Stimulated activated CD4-positive, alpha-beta T cell treated with anti-CD3 and anti-CD28 coated beads, Interleukin-1b, Interleukin-23, amount 100 ng/mL, for 24 hours (primary cell): Measurements from ENCODE around the gene RANBP3.
"Not testable (repeated sequence)": the region's sequence is repeated elsewhere in the genome, so short reads cannot be mapped to it uniquely, and the experiment has no call there.

ENCODE experiments used
- DNase-seq, 4 experiments: peaks; one replicate each; pipeline ENCODE4 v3.0.0-alpha.2; 2020; ENCODE audit warnings: low read depth in 4 of 4, low spot score in 1 of 4

The RANBP3 gene

GRCh38 chr19:5889288-5889971 is 88.5 kb downstream of the RANBP3 start:
- no peak for DNase-seq

- DNase-seq: not testable (repeated sequence)
These were observed 93.7 kb downstream of the RANBP3 start for GRCh38 chr19:5884065-5884811.

GRCh38 chr19:5883157-5883873 is 94.6 kb downstream of the RANBP3 start:
- DNase-seq: not testable (repeated sequence)

- DNase-seq: no peak
These were observed 95.4 kb downstream of the RANBP3 start for GRCh38 chr19:5882421-5882968.

- DNase-seq: no peak
These were observed 96.2 kb downstream of the RANBP3 start for GRCh38 chr19:5881543-5882299.

- DNase-seq: no peak
These were observed 97.3 kb downstream of the RANBP3 start for GRCh38 chr19:5880604-5881078.

- no peak for DNase-seq
These were observed 97.7 kb downstream of the RANBP3 start for GRCh38 chr19:5880196-5880595.

GRCh38 chr19:5877882-5878281 is 100.1 kb downstream of the RANBP3 start:
- DNase-seq: no peak

GRCh38 chr19:5877427-5877826 is 100.5 kb downstream of the RANBP3 start:
- DNase-seq: no peak

- DNase-seq: not testable (repeated sequence)
These were observed 103.4 kb downstream of the RANBP3 start for GRCh38 chr19:5874496-5874895.

- DNase-seq: no peak
These were observed 104.2 kb downstream of the RANBP3 start for GRCh38 chr19:5873617-5874199.

GRCh38 chr19:5870986-5871394 is 107.0 kb downstream of the RANBP3 start:
- DNase-seq: no peak

- no peak for DNase-seq
These were observed 110.5 kb downstream of the RANBP3 start for GRCh38 chr19:5867201-5868136.
